Measurements from ENCODE around the gene SCN5A.

- no peak for TF ChIP-seq SMC3 (IDR thresholded peaks at IDR 0.05; ENCODE audit: low read depth, low read length)
- no peak for TF ChIP-seq RAD21 (IDR thresholded peaks at IDR 0.05; ENCODE audit: low read length)
- no peak for TF ChIP-seq POLR2A (IDR thresholded peaks at IDR 0.05; ENCODE audit: low read depth, low read length)
- no peak for TF ChIP-seq ELK1 (IDR thresholded peaks at IDR 0.05; ENCODE audit: borderline replicate concordance, low read depth, low read length)
- TF ChIP-seq CTCF (conservative IDR thresholded peaks at IDR 0.05; ENCODE audit: low read depth, low read length) = no peak
Measured at GRCh38 chr3:38509732-38510131, 139.8 kb downstream of the SCN5A start.

All from IMR-90 (cell line).